PFSK-1 (cell line): ENCODE results near the gene LENEP.

Experiments used
- FOXP2 ChIP-seq: optimal IDR thresholded peaks from 2 replicates; pipeline ENCODE3; 2011; ENCODE audit warnings: borderline replicate concordance, control low read depth, inconsistent platforms; ENCODE audit not compliant: insufficient read depth; ENCODE audit errors: extremely low read length, extremely low read depth
- POLR2AphosphoS5 ChIP-seq: IDR thresholded peaks from 2 replicates; pipeline ENCODE4 v1.6.1; 2012; ENCODE audit warnings: low read depth, mild to moderate bottlenecking, control low read depth, low read length, moderate library complexity
- REST ChIP-seq, 2 experiments: IDR thresholded peaks; 2 replicates each; pipeline versions ENCODE4 v1.6.1 to v1.8.0; 2011 to 2012; ENCODE audit warnings: low read depth in 2 of 2, low read length in 2 of 2, control low read depth in 1 of 2, inconsistent platforms in 1 of 2, mild to moderate bottlenecking in 1 of 2, moderate library complexity in 1 of 2; ENCODE audit not compliant: insufficient read depth in 1 of 2
- SIN3A ChIP-seq: IDR thresholded peaks from 2 replicates; pipeline ENCODE4 v1.6.1; 2012; ENCODE audit warnings: mild to moderate bottlenecking, low read length, moderate library complexity, borderline replicate concordance; ENCODE audit not compliant: insufficient read depth
- TAF1 ChIP-seq: IDR thresholded peaks from 2 replicates; pipeline ENCODE4 v1.6.1; 2012; ENCODE audit warnings: low read length, control low read depth, borderline replicate concordance; ENCODE audit not compliant: insufficient read depth

The LENEP gene

GRCh38 chr1:155029513-155030242 is 36.3 kb downstream of the LENEP start:
- TF ChIP-seq TAF1 = no peak
- no peak for TF ChIP-seq FOXP2
- no peak for TF ChIP-seq REST (IDR thresholded peaks at IDR 0.05; ENCODE audit: insufficient read depth in 1 of 2, low read depth in 2 of 2, low read length in 2 of 2)
- TF ChIP-seq SIN3A = no peak
- no peak for TF ChIP-seq POLR2AphosphoS5

- TF ChIP-seq POLR2AphosphoS5 (no peak), TAF1 (no peak), SIN3A (no peak), REST (IDR thresholded peaks at IDR 0.05; ENCODE audit: insufficient read depth in 1 of 2, low read depth in 2 of 2, low read length in 2 of 2) (no peak), FOXP2 (no peak)
Observed at GRCh38 chr1:155030243-155030795, 36.9 kb downstream of the LENEP start.

GRCh38 chr1:155030899-155031298 is 37.5 kb downstream of the LENEP start:
- TF ChIP-seq SIN3A (no peak), REST (IDR thresholded peaks at IDR 0.05; ENCODE audit: insufficient read depth in 1 of 2, low read depth in 2 of 2, low read length in 2 of 2) (no peak), POLR2AphosphoS5 (no peak), TAF1 (no peak), FOXP2 (no peak)

- TF ChIP-seq TAF1 (no peak), REST (IDR thresholded peaks at IDR 0.05; ENCODE audit: insufficient read depth in 1 of 2, low read depth in 2 of 2, low read length in 2 of 2) (no peak), FOXP2 (no peak), POLR2AphosphoS5 (no peak), SIN3A (no peak)
Observed at GRCh38 chr1:155032886-155033285, 39.5 kb downstream of the LENEP start.
